ENCODE data around the gene HDAC1.

The HDAC1 gene

GRCh38 chr1:32377541-32378220, 85.8 kb downstream of the HDAC1 start:
- DNase-seq: no peak

- no peak for DNase-seq
Observed at GRCh38 chr1:32380057-32380456, 88.2 kb downstream of the HDAC1 start.
